K562 (cell line): ENCODE results near the gene C2orf69. TPM values are rescaled to one million over a fixed set of nuclear protein-coding genes. Genes with fewer than 3 reads are reported as not detected.

Experiments used
- ATAC-seq: fragments of 200-7000 bp; cut with Tn5 transposase; 3 replicates; pipeline ENCODE4 v1.9.1; 2020; ENCODE audit warnings: moderate library complexity
- BruUV-seq: library from RNA; stranded (reverse); fragments of 400-500 nt; replicated peaks from 2 replicates; lab custom pipeline; 2021; lab: Mats Ljungman, UMichigan
- CTCF ChIA-PET: fragments of 300-600 bp; formaldehyde crosslinking; extraction: SDS; loops from one replicate; lab custom pipeline; 2021; ENCODE audit warnings: low intra/inter-chr PET ratio; lab: Yijun Ruan, JAX
- POLR2A ChIA-PET: fragments of 300-600, 350-650 bp; sonication (Branson Sonifier 250); formaldehyde crosslinking; extraction: SDS; loops from one replicate; lab custom pipeline; 2021; ENCODE audit warnings: antibody characterized with exemption, inconsistent platforms; lab: Yijun Ruan, JAX
- DNase-seq, 4 experiments: peaks; one replicate each; pipeline versions ENCODE4 v3.0.0 to v3.0.0-alpha.2; 2011 to 2018; ENCODE audit warnings: low spot score in 3 of 4, mixed read lengths in 3 of 4; ENCODE audit errors: extremely low read depth in 1 of 4
- FAIRE-seq: peaks from 2 replicates; lab custom pipeline; 2011; peaks lifted over from hg19 to GRCh38; lab: Jason Lieb, UNC
- H2AFZ ChIP-seq: 2 replicates; pipeline ENCODE4 v1.6.0; 2011; ENCODE audit warnings: low read depth, low read length, control low read depth, inconsistent platforms
- H3K27ac ChIP-seq: fragments of 200-600 bp; 3 replicates; pipeline ENCODE4 v1.8.0; 2011; ENCODE audit warnings: low read depth, mild to moderate bottlenecking, control low read depth, inconsistent platforms, low read length, moderate library complexity, mixed read lengths; ENCODE audit errors: extremely low read depth
- H3K27me3 ChIP-seq, 2 experiments: fragments of 300-600 bp in 1 of 2; 2 replicates in 1 of 2; 3 replicates in 1 of 2; pipeline versions ENCODE4 v1.6.0 to v1.8.0; 2011; ENCODE audit warnings: inconsistent platforms in 2 of 2, low read length in 2 of 2, mild to moderate bottlenecking in 1 of 2, mixed read lengths in 1 of 2, moderate library complexity in 1 of 2; ENCODE audit not compliant: control insufficient read depth in 2 of 2, insufficient read depth in 2 of 2
- H3K36me3 ChIP-seq: fragments of 300-600 bp; 3 replicates; pipeline ENCODE4 v1.8.0; 2011; ENCODE audit warnings: mild to moderate bottlenecking, low read length, inconsistent platforms; ENCODE audit not compliant: control insufficient read depth, insufficient read depth
- H3K4me1 ChIP-seq, 2 experiments: fragments of 200-600 bp in 1 of 2; replicated peaks in 1 of 2; 2 replicates in 1 of 2; 3 replicates in 1 of 2; pipeline versions ENCODE4 v1.5.1 to v1.8.0; 2011; ENCODE audit warnings: inconsistent platforms in 2 of 2, low read length in 2 of 2, mild to moderate bottlenecking in 1 of 2, mixed read lengths in 1 of 2, moderate library complexity in 1 of 2; ENCODE audit not compliant: control insufficient read depth in 2 of 2, insufficient read depth in 2 of 2
- H3K4me2 ChIP-seq: 2 replicates; pipeline ENCODE4 v1.6.1; 2011; ENCODE audit warnings: low read length, control low read depth, inconsistent platforms, mixed read lengths; ENCODE audit not compliant: insufficient read depth
- H3K4me3 ChIP-seq: fragments of 200-600 bp; sonication (generic), shearing (Covaris generic); 2 replicates; pipeline ENCODE4 v1.5.1; 2016; ENCODE audit warnings: control low read depth, inconsistent platforms
- H3K79me2 ChIP-seq: fragments of 200-600 bp; 3 replicates; pipeline ENCODE4 v1.8.0; 2011; ENCODE audit warnings: low read length, inconsistent platforms; ENCODE audit not compliant: control insufficient read depth, insufficient read depth
- H3K9ac ChIP-seq, 2 experiments: 2 replicates each; pipeline versions ENCODE4 v1.6.0 to v1.6.1; 2011; ENCODE audit warnings: low read depth in 2 of 2, low read length in 2 of 2, control low read depth in 1 of 2, inconsistent platforms in 1 of 2, mild to moderate bottlenecking in 1 of 2, mixed read lengths in 1 of 2; ENCODE audit not compliant: insufficient read depth in 1 of 2
- H3K9me1 ChIP-seq: one replicate; pipeline ENCODE4 v1.6.0; 2011; ENCODE audit warnings: inconsistent platforms, mild to moderate bottlenecking, low read length, moderate library complexity; ENCODE audit not compliant: control insufficient read depth, insufficient read depth
- H3K9me3 ChIP-seq: replicated peaks from 2 replicates; pipeline ENCODE4 v1.5.1; 2011; ENCODE audit warnings: low read depth, low read length, inconsistent platforms; ENCODE audit not compliant: control insufficient read depth, insufficient read depth
- H4K20me1 ChIP-seq: replicated peaks from 2 replicates; pipeline ENCODE4 v1.6.1; 2011; ENCODE audit warnings: low read length, inconsistent platforms, mixed read lengths; ENCODE audit not compliant: control insufficient read depth, insufficient read depth
- MTA1 ChIP-seq: fragments of 450-650 bp; IDR thresholded peaks from 2 replicates; pipeline ENCODE4 v1.6.1; 2017; ENCODE audit warnings: borderline replicate concordance
- POLR2B ChIP-seq: fragments of 450-650 bp; IDR thresholded peaks from 2 replicates; pipeline ENCODE4 v1.6.1; 2018; ENCODE audit warnings: low read depth; ENCODE audit not compliant: partially characterized antibody
- SFPQ ChIP-seq: fragments of 200-400 bp; formaldehyde crosslinking; IDR thresholded peaks from 2 replicates; pipeline ENCODE4 v1.6.1; 2017; ENCODE audit warnings: mild to moderate bottlenecking, low read depth, low read length, moderate library complexity
- SNIP1 ChIP-seq: fragments of 450-650 bp; IDR thresholded peaks from 2 replicates; pipeline ENCODE4 v1.7.1; 2017; ENCODE audit warnings: low read depth, mild to moderate bottlenecking
- WGBS: fragments of 100-300 bp; shearing (Covaris generic); methylation state at CpG from one replicate; pipeline ENCODE4 v1.1.6; 2016; ENCODE audit warnings: low coverage, mixed read lengths; ENCODE audit not compliant: insufficient coverage; ENCODE audit errors: missing lambda C conversion rate; 5-methylcytosine and 5-hydroxymethylcytosine counted together
- in situ Hi-C: fragments of 300-500 bp; cut with MboI; formaldehyde crosslinking; loops from 4 replicates; pipeline ENCODE4 v1.15.0; 2018; ENCODE audit warnings: inconsistent platforms, mixed read lengths
- intact Hi-C: fragments of 100-400 bp; cut with micrococcal nuclease; formaldehyde crosslinking; loops from 2 replicates; pipeline ENCODE4 v1.14.2; 2022
- polyA plus RNA-seq, 8 experiments: library from polyadenylated mRNA; depleted of rRNA in 4 of 8; stranded (reverse) in 5 of 8; unstranded in 3 of 8; fragments of >200 nt; fragmentation: Nextera tagmentation in 2 of 8; fragmentation: Illumina TruSeq in 1 of 8; extraction: Ambion mirVana in 2 of 8; extraction: Trizol in 1 of 8; gene quantifications; 2 replicates each; pipeline versions ENCODE4 v1.2.1 to v1.2.3, GENCODE V29; 2011 to 2014; ENCODE audit warnings: inconsistent platforms in 1 of 8, missing spikeins in 1 of 8
- total RNA-seq, 7 experiments: library from RNA; depleted of rRNA in 6 of 7; stranded (reverse); fragments of >200 nt in 6 of 7; fragmentation: Illumina TruSeq in 2 of 7; extraction: Trizol in 2 of 7; gene quantifications; 2 replicates each; pipeline versions ENCODE4 v1.2.1 to v1.2.3, GENCODE V29; 2011 to 2021; ENCODE audit warnings: low replicate concordance in 1 of 7

Gene C2orf69
- total and polyA plus RNA-seq, 9 of the 15 experiments (the other 6 are each of a cell fraction or from before 2014, with no cell fraction given), result 3.4 to 9.8 (median 5.7) TPM

GRCh38 chr2:199923924-199924323 lies 12.8 kb downstream of the C2orf69 start:
- CTCF ChIA-PET, result no interaction called here
- Histone ChIP-seq H3K4me3 (no peak overlapping the region), H3K9ac (no peak overlapping the region), H3K27me3 (no peaks in the 10 kb centered on the region), H3K36me3 (peaks cover 63% of the 10 kb centered on the region), H4K20me1 (no peaks in the 10 kb centered on the region), H3K4me2 (no peak overlapping the region), H3K4me1 (no peaks in the 10 kb centered on the region; a peak in 1 of 5 replicates), H3K9me3 (no peaks in the 10 kb centered on the region; the same call in 1 of the 2 replicates), H2AFZ (no peak overlapping the region), H3K79me2 (peaks cover 67% of the 10 kb centered on the region), H3K9me1 (no peaks in the 10 kb centered on the region), H3K27ac (no peak overlapping the region)
- BruUV-seq, result no TSS peak
- WGBS, result 38% methylated on average over 2 of the region's 2 CpGs
- no peak for TF ChIP-seq SNIP1
- no peak for TF ChIP-seq SFPQ
- no peak for TF ChIP-seq MTA1
- TF ChIP-seq POLR2B, result no peak
- FAIRE-seq (no peak), ATAC-seq (no peak), DNase-seq (no peak)
- intact Hi-C loops (no loop called here), in situ Hi-C loops (no loop called here)
- POLR2A ChIA-PET, result interaction anchor here (1.3 kb wide), 1 partner anchor 13 kb away, joined by 10 read pairs; the partner anchor contains the start of gene C2orf69
